Endometrial microvascular endothelial cells (primary cell): ENCODE data around the gene ATG12. TPM values are rescaled to one million over a fixed set of nuclear protein-coding genes. Genes with fewer than 3 reads are reported as not detected.
"Not testable (repeated sequence)": the region's sequence is repeated elsewhere in the genome, so short reads cannot be mapped to it uniquely, and the experiment has no call there.

Experiments
- in situ Hi-C: cut with HindIII; loops from 2 replicates; pipeline ENCODE4 v1.10.0; 2017; ENCODE audit warnings: low sequenced_read_pairs, low pct_unique_long_range_greater_than_20kb; ENCODE audit errors: inconsistent ontology term
- total RNA-seq: library from RNA; depleted of rRNA; stranded (reverse); fragments of >200 nt; gene quantifications from one replicate; pipeline ENCODE4 v1.2.3, GENCODE V29; 2015; ENCODE audit errors: inconsistent ontology term

The ATG12 gene
- total RNA-seq = 28.9 TPM

- in situ Hi-C loops = no loop called here
Measured at GRCh38 chr5:115841382-115842088, at the start of gene ATG12, which contains the start of gene AP3S1. Gene ATG12 (minus strand): TSS chr5:115841565. CDS start chr5:115841552, 13 bp downstream. Gene AP3S1 (plus strand): TSS chr5:115841935. CDS start chr5:115842038, 103 bp downstream.

GRCh38 chr5:115888027-115888426 lies 46.7 kb upstream of the ATG12 start:
- in situ Hi-C loops = no loop called here

GRCh38 chr5:115885208-115885607 lies 43.8 kb upstream of the ATG12 start:
- in situ Hi-C loops = not testable (repeated sequence)

- in situ Hi-C loops = no loop called here
Measured at GRCh38 chr5:115884704-115885103, 43.3 kb upstream of the ATG12 start.

- in situ Hi-C loops = not testable (repeated sequence)
Measured at GRCh38 chr5:115882434-115882833, 41.1 kb upstream of the ATG12 start.

- in situ Hi-C loops = not testable (repeated sequence)
Measured at GRCh38 chr5:115877342-115877741, 36.0 kb upstream of the ATG12 start.

GRCh38 chr5:115875447-115875846 lies 34.1 kb upstream of the ATG12 start:
- in situ Hi-C loops = no loop called here

GRCh38 chr5:115873392-115873791 lies 32.0 kb upstream of the ATG12 start:
- in situ Hi-C loops = no loop called here

- in situ Hi-C loops = no loop called here
Measured at GRCh38 chr5:115872447-115872846, 31.1 kb upstream of the ATG12 start.

- in situ Hi-C loops = no loop called here
Measured at GRCh38 chr5:115869256-115869795, 28.0 kb upstream of the ATG12 start.

GRCh38 chr5:115859378-115859777 lies 18.0 kb upstream of the ATG12 start:
- in situ Hi-C loops = no loop called here

GRCh38 chr5:115858396-115858795 lies 17.0 kb upstream of the ATG12 start:
- in situ Hi-C loops = no loop called here

- in situ Hi-C loops = no loop called here
Measured at GRCh38 chr5:115857626-115858349, 16.4 kb upstream of the ATG12 start.

GRCh38 chr5:115857057-115857479 lies 15.7 kb upstream of the ATG12 start:
- in situ Hi-C loops = no loop called here

- in situ Hi-C loops = no loop called here
Measured at GRCh38 chr5:115855959-115856358, 14.6 kb upstream of the ATG12 start.

- in situ Hi-C loops = no loop called here
Measured at GRCh38 chr5:115854139-115854538, 12.8 kb upstream of the ATG12 start.

GRCh38 chr5:115850744-115851416 lies 9.5 kb upstream of the ATG12 start:
- in situ Hi-C loops = no loop called here

- in situ Hi-C loops = no loop called here
Measured at GRCh38 chr5:115849258-115849798, 8.0 kb upstream of the ATG12 start.

GRCh38 chr5:115847290-115847689 lies 5.9 kb upstream of the ATG12 start:
- in situ Hi-C loops = no loop called here
